Panc1 (cell line): Measurements from ENCODE around the gene RSRP1.

Experiments used
- POLR2AphosphoS5 ChIP-seq: IDR thresholded peaks from 2 replicates; pipeline ENCODE4 v1.6.1; 2012; ENCODE audit warnings: mild to moderate bottlenecking, low read depth, low read length, moderate library complexity
- SIN3A ChIP-seq: IDR thresholded peaks from 2 replicates; pipeline ENCODE4 v1.6.1; 2012; ENCODE audit warnings: low read depth, mild to moderate bottlenecking, low read length, moderate library complexity, borderline replicate concordance; ENCODE audit not compliant: insufficient read depth
- TF ChIP-seq, protein P1 (sequence below), 2 experiments: IDR thresholded peaks; 2 replicates each; pipeline ENCODE4 v1.6.1; 2011 to 2012; ENCODE audit warnings: low read depth in 2 of 2, control low read depth in 1 of 2, low read length in 1 of 2, mild to moderate bottlenecking in 1 of 2, moderate library complexity in 1 of 2; ENCODE audit not compliant: insufficient read depth in 1 of 2
- TF ChIP-seq, protein P2 (sequence below): fragments of 450-650 bp; IDR thresholded peaks from 2 replicates; pipeline ENCODE4 v1.5.1; 2017; ENCODE audit warnings: mild to moderate bottlenecking

DNA sequence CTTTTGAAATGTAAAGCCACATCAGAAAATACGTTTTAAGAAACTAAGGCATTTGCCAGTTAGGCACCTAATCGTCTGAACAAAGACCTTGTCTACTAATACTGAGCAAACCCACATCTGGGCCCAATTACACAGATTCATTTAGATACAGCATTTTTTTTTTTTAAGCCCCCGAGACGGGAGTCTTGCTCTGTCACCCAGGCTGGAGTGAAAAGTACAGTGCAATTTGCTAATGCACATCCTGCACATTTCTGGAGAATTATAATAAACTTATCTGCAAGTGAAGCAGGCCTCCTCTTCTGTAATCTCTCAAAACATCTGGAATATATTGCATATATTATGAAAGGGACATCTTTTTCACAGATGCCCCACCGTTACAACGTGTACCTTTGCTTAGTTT lies 3.3 kb downstream of the RSRP1 start:
- TF ChIP-seq, protein P1, sequence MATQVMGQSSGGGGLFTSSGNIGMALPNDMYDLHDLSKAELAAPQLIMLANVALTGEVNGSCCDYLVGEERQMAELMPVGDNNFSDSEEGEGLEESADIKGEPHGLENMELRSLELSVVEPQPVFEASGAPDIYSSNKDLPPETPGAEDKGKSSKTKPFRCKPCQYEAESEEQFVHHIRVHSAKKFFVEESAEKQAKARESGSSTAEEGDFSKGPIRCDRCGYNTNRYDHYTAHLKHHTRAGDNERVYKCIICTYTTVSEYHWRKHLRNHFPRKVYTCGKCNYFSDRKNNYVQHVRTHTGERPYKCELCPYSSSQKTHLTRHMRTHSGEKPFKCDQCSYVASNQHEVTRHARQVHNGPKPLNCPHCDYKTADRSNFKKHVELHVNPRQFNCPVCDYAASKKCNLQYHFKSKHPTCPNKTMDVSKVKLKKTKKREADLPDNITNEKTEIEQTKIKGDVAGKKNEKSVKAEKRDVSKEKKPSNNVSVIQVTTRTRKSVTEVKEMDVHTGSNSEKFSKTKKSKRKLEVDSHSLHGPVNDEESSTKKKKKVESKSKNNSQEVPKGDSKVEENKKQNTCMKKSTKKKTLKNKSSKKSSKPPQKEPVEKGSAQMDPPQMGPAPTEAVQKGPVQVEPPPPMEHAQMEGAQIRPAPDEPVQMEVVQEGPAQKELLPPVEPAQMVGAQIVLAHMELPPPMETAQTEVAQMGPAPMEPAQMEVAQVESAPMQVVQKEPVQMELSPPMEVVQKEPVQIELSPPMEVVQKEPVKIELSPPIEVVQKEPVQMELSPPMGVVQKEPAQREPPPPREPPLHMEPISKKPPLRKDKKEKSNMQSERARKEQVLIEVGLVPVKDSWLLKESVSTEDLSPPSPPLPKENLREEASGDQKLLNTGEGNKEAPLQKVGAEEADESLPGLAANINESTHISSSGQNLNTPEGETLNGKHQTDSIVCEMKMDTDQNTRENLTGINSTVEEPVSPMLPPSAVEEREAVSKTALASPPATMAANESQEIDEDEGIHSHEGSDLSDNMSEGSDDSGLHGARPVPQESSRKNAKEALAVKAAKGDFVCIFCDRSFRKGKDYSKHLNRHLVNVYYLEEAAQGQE (IDR thresholded peaks at IDR 0.05; ENCODE audit: insufficient read depth in 1 of 2, low read depth in 2 of 2, low read length in 1 of 2) = no peak
- TF ChIP-seq, protein P2, sequence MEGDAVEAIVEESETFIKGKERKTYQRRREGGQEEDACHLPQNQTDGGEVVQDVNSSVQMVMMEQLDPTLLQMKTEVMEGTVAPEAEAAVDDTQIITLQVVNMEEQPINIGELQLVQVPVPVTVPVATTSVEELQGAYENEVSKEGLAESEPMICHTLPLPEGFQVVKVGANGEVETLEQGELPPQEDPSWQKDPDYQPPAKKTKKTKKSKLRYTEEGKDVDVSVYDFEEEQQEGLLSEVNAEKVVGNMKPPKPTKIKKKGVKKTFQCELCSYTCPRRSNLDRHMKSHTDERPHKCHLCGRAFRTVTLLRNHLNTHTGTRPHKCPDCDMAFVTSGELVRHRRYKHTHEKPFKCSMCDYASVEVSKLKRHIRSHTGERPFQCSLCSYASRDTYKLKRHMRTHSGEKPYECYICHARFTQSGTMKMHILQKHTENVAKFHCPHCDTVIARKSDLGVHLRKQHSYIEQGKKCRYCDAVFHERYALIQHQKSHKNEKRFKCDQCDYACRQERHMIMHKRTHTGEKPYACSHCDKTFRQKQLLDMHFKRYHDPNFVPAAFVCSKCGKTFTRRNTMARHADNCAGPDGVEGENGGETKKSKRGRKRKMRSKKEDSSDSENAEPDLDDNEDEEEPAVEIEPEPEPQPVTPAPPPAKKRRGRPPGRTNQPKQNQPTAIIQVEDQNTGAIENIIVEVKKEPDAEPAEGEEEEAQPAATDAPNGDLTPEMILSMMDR = no peak
- no peak for TF ChIP-seq POLR2AphosphoS5
- TF ChIP-seq SIN3A = no peak
